A673 (cell line): Measurements from ENCODE around the gene HRH1. TPM values are rescaled to one million over a fixed set of nuclear protein-coding genes. Genes with fewer than 3 reads are reported as not detected.

Experiments used
- BruUV-seq: library from RNA; stranded (reverse); fragments of 400-500 nt; replicated peaks from 2 replicates; lab custom pipeline; 2021; lab: Mats Ljungman, UMichigan
- CTCF ChIA-PET: fragments of 300-600 bp; sonication (Branson Sonifier 250); formaldehyde crosslinking; loops from one replicate; lab custom pipeline; 2022; ENCODE audit warnings: antibody characterized with exemption; lab: Charles Lee
- POLR2A ChIA-PET: fragments of 300-600 bp; sonication (Branson Sonifier 250); formaldehyde crosslinking; loops from one replicate; lab custom pipeline; 2022; ENCODE audit warnings: antibody characterized with exemption; ENCODE audit not compliant: low non-redundant PET; lab: Charles Lee
- DNase-seq: peaks from one replicate; pipeline ENCODE4 v3.0.0-alpha.2; 2015; ENCODE audit warnings: low spot score
- H3K27ac ChIP-seq: fragments of 200-600 bp; sonication (generic); 2 replicates; pipeline ENCODE4 v1.5.1; 2016; ENCODE audit warnings: mixed run types, low read depth, mild to moderate bottlenecking, mixed read lengths, antibody characterized with exemption, low read length; ENCODE audit not compliant: poor library complexity, severe bottlenecking
- H3K27me3 ChIP-seq: fragments of 200-600 bp; sonication (generic); replicated peaks from 2 replicates; pipeline ENCODE4 v1.6.1; 2017; ENCODE audit warnings: mixed run types, low read depth, mild to moderate bottlenecking, mixed read lengths, antibody characterized with exemption, low read length; ENCODE audit not compliant: insufficient read depth, poor library complexity
- H3K36me3 ChIP-seq: fragments of 200-600 bp; sonication (generic); 2 replicates; pipeline ENCODE4 v1.6.1; 2016; ENCODE audit warnings: mixed run types, mild to moderate bottlenecking, mixed read lengths, antibody characterized with exemption, low read length; ENCODE audit not compliant: insufficient read depth, poor library complexity, severe bottlenecking
- H3K4me1 ChIP-seq: fragments of 200-600 bp; sonication (generic); 2 replicates; pipeline ENCODE4 v1.6.1; 2017; ENCODE audit warnings: mixed run types, mild to moderate bottlenecking, mixed read lengths, antibody characterized with exemption, low read length; ENCODE audit not compliant: insufficient read depth, poor library complexity, severe bottlenecking
- H3K4me3 ChIP-seq: fragments of 200-600 bp; sonication (generic); 2 replicates; pipeline ENCODE4 v1.5.1; 2016; ENCODE audit warnings: low read depth, mixed run types, mild to moderate bottlenecking, mixed read lengths, low read length; ENCODE audit not compliant: poor library complexity, severe bottlenecking
- H3K9me3 ChIP-seq: fragments of 200-600 bp; sonication (generic); 2 replicates; pipeline ENCODE4 v1.6.1; 2016; ENCODE audit warnings: mixed run types, low read depth, mild to moderate bottlenecking, mixed read lengths, antibody characterized with exemption, low read length; ENCODE audit not compliant: poor library complexity, severe bottlenecking
- CTCF ChIP-seq: fragments of 300-800, 200-600 bp; sonication (generic); conservative IDR thresholded peaks from 2 replicates; pipeline ENCODE4 v1.5.1; 2017; ENCODE audit warnings: low read depth, mild to moderate bottlenecking, antibody characterized with exemption, low read length, moderate library complexity, mixed read lengths
- EZH2 ChIP-seq: fragments of 200-600 bp; sonication (generic); IDR thresholded peaks from 2 replicates; pipeline ENCODE4 v1.6.1; 2017; ENCODE audit warnings: borderline replicate concordance, low read depth, mild to moderate bottlenecking, mixed read lengths, antibody characterized with exemption, low read length; ENCODE audit not compliant: poor library complexity, severe bottlenecking
- intact Hi-C: fragments of 100-400 bp; cut with micrococcal nuclease; formaldehyde crosslinking; loops from one replicate; pipeline ENCODE4 v1.10.0; 2022; ENCODE audit not compliant: unreplicated experiment
- total RNA-seq: library from RNA; stranded (reverse); gene quantifications from 2 replicates; pipeline ENCODE4 v1.2.3, GENCODE V29; 2021

HRH1 gene
- total RNA-seq, 1 experiment from 2014 or later = 0.92 TPM

GRCh38 chr3:11198070-11198469 lies 43.8 kb downstream of the HRH1 start:
- DNase-seq = no peak
- POLR2A ChIA-PET = no interaction called here

GRCh38 chr3:11198495-11198894 lies 44.2 kb downstream of the HRH1 start:
- H3K27ac ChIP-seq = no peak overlapping the region
- H3K36me3 ChIP-seq = no peaks in the 10 kb centered on the region
- TF ChIP-seq CTCF (no peak), EZH2 (no peak)
- intact Hi-C loops = no loop called here
- no peaks in the 10 kb centered on the region for H3K9me3 ChIP-seq
- CTCF ChIA-PET = no interaction called here
- H3K4me3 ChIP-seq = no peak overlapping the region
- no peaks in the 10 kb centered on the region for H3K27me3 ChIP-seq
- no peaks in the 10 kb centered on the region for H3K4me1 ChIP-seq
- POLR2A ChIA-PET = no interaction called here
- DNase-seq = no peak
- no TSS peak for BruUV-seq

More at GRCh38 chr3:11198070-11198469, 43.8 kb downstream of the HRH1 start:
- TF ChIP-seq EZH2 = no peak
- Histone ChIP-seq H3K27me3 (no peaks in the 10 kb centered on the region), H3K36me3 (no peaks in the 10 kb centered on the region), H3K4me3 (no peak overlapping the region), H3K27ac (no peak overlapping the region), H3K4me1 (no peaks in the 10 kb centered on the region), H3K9me3 (no peaks in the 10 kb centered on the region)
- intact Hi-C loops = no loop called here
- CTCF ChIA-PET = no interaction called here
- no TSS peak for BruUV-seq

- intact Hi-C loops = no loop called here
- TF ChIP-seq CTCF (no peak), EZH2 (no peak)
- ChIA-PET POLR2A (no interaction called here), CTCF (no interaction called here)
- H3K4me3 ChIP-seq = no peak overlapping the region
- no peak overlapping the region for H3K27ac ChIP-seq
- DNase-seq = no peak
- H3K27me3 ChIP-seq = no peaks in the 10 kb centered on the region
- no peaks in the 10 kb centered on the region for H3K9me3 ChIP-seq
- no peaks in the 10 kb centered on the region for H3K36me3 ChIP-seq
- BruUV-seq = no TSS peak
- H3K4me1 ChIP-seq = no peaks in the 10 kb centered on the region
Measured at GRCh38 chr3:11199902-11200845, 45.9 kb downstream of the HRH1 start.
